HCT116 (cell line): ENCODE measurements around the gene NCKAP5. TPM values are rescaled to one million over a fixed set of nuclear protein-coding genes. Genes with fewer than 3 reads are reported as not detected.

ENCODE experiments used
- ATAC-seq: fragments of 200-7000 bp; cut with Tn5 transposase; 2 replicates; pipeline ENCODE4 v1.9.1; 2020; ENCODE audit warnings: mild to moderate bottlenecking, moderate library complexity
- BruUV-seq: library from RNA; stranded (reverse); fragments of 400-500 nt; replicated peaks from 2 replicates; lab custom pipeline; 2021; lab: Mats Ljungman, UMichigan
- CTCF ChIA-PET: fragments of 300-600 bp; sonication (Branson Sonifier 250); formaldehyde crosslinking; loops from one replicate; lab custom pipeline; 2021; ENCODE audit warnings: antibody characterized with exemption; lab: Charles Lee
- POLR2A ChIA-PET: fragments of 300-600, 350-600 bp; sonication (Branson Sonifier 250); formaldehyde crosslinking; loops from one replicate; lab custom pipeline; 2021; ENCODE audit warnings: antibody characterized with exemption; lab: Charles Lee
- RAD21 ChIA-PET, 2 experiments: fragments of 300-600 bp; sonication (Branson Sonifier 250); formaldehyde crosslinking; loops; one replicate each; lab custom pipeline; 2023; ENCODE audit warnings: low total read pairs in 2 of 2; ENCODE audit not compliant: uncharacterized antibody in 2 of 2, unreplicated experiment in 2 of 2, low non-redundant PET in 1 of 2; lab: Charles Lee
- DNase-seq: peaks from one replicate; pipeline ENCODE4 v3.0.0-alpha.2; 2010; ENCODE audit warnings: low read depth, low spot score
- H2AFZ ChIP-seq: fragments of 200-600 bp; shearing (Covaris generic), sonication (generic); 2 replicates; pipeline ENCODE4 v1.6.1; 2017; ENCODE audit warnings: low read depth, mixed run types, mixed read lengths, antibody characterized with exemption, low read length; ENCODE audit not compliant: poor library complexity, severe bottlenecking
- H3K27ac ChIP-seq: 2 replicates; pipeline ENCODE4 v1.5.1; 2012; ENCODE audit warnings: low read depth, low read length
- H3K27me3 ChIP-seq: fragments of 200-600 bp; sonication (generic); 2 replicates; pipeline ENCODE4 v1.6.1; 2016; ENCODE audit warnings: mixed run types, low read length, mixed read lengths; ENCODE audit not compliant: insufficient read depth
- H3K36me3 ChIP-seq, 2 experiments: fragments of 200-500 bp in 1 of 2; fragments of 200-600 bp in 1 of 2; sonication (Bioruptor generic) in 1 of 2; sonication (generic) in 1 of 2; 2 replicates each; pipeline versions ENCODE4 v1.5.1 to v1.6.1; 2014 to 2016; ENCODE audit warnings: low read length in 2 of 2, inconsistent platforms in 1 of 2, mixed read lengths in 1 of 2, mixed run types in 1 of 2; ENCODE audit not compliant: insufficient read depth in 2 of 2, control insufficient read depth in 1 of 2
- H3K4me1 ChIP-seq, 2 experiments: fragments of 200-600 bp in 1 of 2; sonication (generic) in 1 of 2; 2 replicates each; pipeline versions ENCODE4 v1.5.1 to v1.6.1; 2012 to 2017; ENCODE audit warnings: low read length in 2 of 2, inconsistent platforms in 1 of 2, mild to moderate bottlenecking in 1 of 2, mixed read lengths in 1 of 2, mixed run types in 1 of 2, moderate library complexity in 1 of 2; ENCODE audit not compliant: insufficient read depth in 2 of 2, control insufficient read depth in 1 of 2
- H3K4me2 ChIP-seq: fragments of 200-600 bp; sonication (generic); 2 replicates; pipeline ENCODE4 v1.6.1; 2017; ENCODE audit warnings: mixed run types, low read length, mixed read lengths
- H3K4me3 ChIP-seq, 2 experiments: fragments of 200-600 bp in 1 of 2; sonication (generic) in 1 of 2; replicated peaks in 1 of 2; 2 replicates each; pipeline ENCODE4 v1.5.1; 2011 to 2016; ENCODE audit warnings: low read length in 2 of 2, control low read depth in 1 of 2, low read depth in 1 of 2, mild to moderate bottlenecking in 1 of 2, mixed read lengths in 1 of 2, mixed run types in 1 of 2
- H3K79me2 ChIP-seq: fragments of 200-600 bp; sonication (generic); 2 replicates; pipeline ENCODE4 v1.6.1; 2017; ENCODE audit warnings: mild to moderate bottlenecking, mixed run types, low read length, moderate library complexity, mixed read lengths; ENCODE audit not compliant: insufficient read depth
- H3K9ac ChIP-seq: fragments of 200-600 bp; sonication (generic); 2 replicates; pipeline ENCODE4 v1.6.1; 2016; ENCODE audit warnings: low read length, mixed read lengths
- H3K9me2 ChIP-seq: fragments of 200-600 bp; sonication (generic), shearing (Covaris generic); 2 replicates; pipeline ENCODE4 v1.6.1; 2017; ENCODE audit warnings: mixed run types, mild to moderate bottlenecking, moderate library complexity; ENCODE audit not compliant: insufficient read depth
- H3K9me3 ChIP-seq, 2 experiments: fragments of 200-500 bp in 1 of 2; fragments of 200-600 bp in 1 of 2; sonication (Bioruptor generic) in 1 of 2; sonication (generic) in 1 of 2; 2 replicates each; pipeline ENCODE4 v1.6.1; 2014 to 2017; ENCODE audit warnings: low read length in 2 of 2, mixed read lengths in 2 of 2, inconsistent platforms in 1 of 2, low read depth in 1 of 2, mild to moderate bottlenecking in 1 of 2, mixed run types in 1 of 2, moderate library complexity in 1 of 2; ENCODE audit not compliant: control insufficient read depth in 1 of 2, insufficient read depth in 1 of 2
- H4K20me1 ChIP-seq: fragments of 200-600 bp; sonication (generic), shearing (Covaris generic); 2 replicates; pipeline ENCODE4 v1.6.1; 2017; ENCODE audit warnings: mixed run types, mild to moderate bottlenecking, moderate library complexity; ENCODE audit not compliant: insufficient read depth
- ATF3 ChIP-seq: IDR thresholded peaks from 2 replicates; pipeline ENCODE4 v1.6.1; 2012
- CBX3 ChIP-seq: IDR thresholded peaks from 2 replicates; pipeline ENCODE4 v1.6.1; 2012; ENCODE audit warnings: low read depth
- CEBPB ChIP-seq: IDR thresholded peaks from 2 replicates; pipeline ENCODE4 v1.6.1; 2012; ENCODE audit warnings: low read depth
- EGR1 ChIP-seq: IDR thresholded peaks from 2 replicates; pipeline ENCODE4 v1.6.1; 2012; ENCODE audit warnings: low read depth
- EZH2 ChIP-seq: fragments of 200-600 bp; sonication (generic); IDR thresholded peaks from 2 replicates; pipeline ENCODE4 v1.6.1; 2017; ENCODE audit warnings: antibody characterized with exemption, mixed run types
- FOSL1 ChIP-seq: IDR thresholded peaks from 2 replicates; pipeline ENCODE4 v1.6.1; 2012; ENCODE audit warnings: low read depth
- RAD21 ChIP-seq: IDR thresholded peaks from 2 replicates; pipeline ENCODE4 v1.6.1; 2012; ENCODE audit warnings: low read depth, mild to moderate bottlenecking
- REST ChIP-seq: IDR thresholded peaks from 2 replicates; pipeline ENCODE4 v1.6.1; 2012; ENCODE audit warnings: low read depth
- SP1 ChIP-seq: IDR thresholded peaks from 2 replicates; pipeline ENCODE4 v1.6.1; 2012; ENCODE audit warnings: low read depth
- SRF ChIP-seq: IDR thresholded peaks from 2 replicates; pipeline ENCODE4 v1.6.1; 2012; ENCODE audit warnings: low read depth
- TCF7L2 ChIP-seq: IDR thresholded peaks from 2 replicates; pipeline ENCODE4 v1.7.0; 2011; ENCODE audit warnings: borderline replicate concordance, inconsistent platforms; ENCODE audit not compliant: insufficient read depth, insufficient read length; ENCODE audit errors: extremely low read depth
- YY1 ChIP-seq: IDR thresholded peaks from 2 replicates; pipeline ENCODE4 v1.6.1; 2011; ENCODE audit warnings: low read length, low read depth, moderate library complexity, mild to moderate bottlenecking; ENCODE audit not compliant: insufficient replicate concordance; ENCODE audit errors: extremely low read depth
- ZFX ChIP-seq: fragments of 450-650 bp; IDR thresholded peaks from 2 replicates; pipeline ENCODE4 v1.6.1; 2017
- ZNF274 ChIP-seq: fragments of 200-500 bp; sonication (Bioruptor generic); IDR thresholded peaks from 2 replicates; pipeline ENCODE4 v1.6.1; 2014; ENCODE audit warnings: mild to moderate bottlenecking, low read depth, low read length, inconsistent platforms
- intact Hi-C: fragments of 100-400 bp; cut with micrococcal nuclease; formaldehyde crosslinking; loops from 2 replicates; pipeline ENCODE4 v1.10.0; 2022
- total RNA-seq: library from RNA; stranded (reverse); gene quantifications from one replicate; pipeline ENCODE4 v1.2.1, GENCODE V29; 2021; ENCODE audit not compliant: unreplicated experiment
- TF ChIP-seq, protein P1 (sequence below), 3 experiments: fragments of 200-600 bp in 1 of 3; sonication (generic) in 1 of 3; IDR thresholded peaks in 2 of 3; conservative IDR thresholded peaks in 1 of 3; 2 replicates each; pipeline ENCODE4 v1.5.1; 2012 to 2017; ENCODE audit warnings: low read depth in 2 of 3, low read length in 2 of 3, antibody characterized with exemption in 1 of 3, borderline replicate concordance in 1 of 3, control low read depth in 1 of 3, mild to moderate bottlenecking in 1 of 3, mixed read lengths in 1 of 3, mixed run types in 1 of 3, moderate library complexity in 1 of 3; ENCODE audit not compliant: insufficient read depth in 1 of 3
- TF ChIP-seq, protein P2 (sequence below): IDR thresholded peaks from 2 replicates; pipeline ENCODE4 v1.6.1; 2012

Gene NCKAP5
- total RNA-seq, 1 experiment from 2014 or later = 0.30 TPM

DNA sequence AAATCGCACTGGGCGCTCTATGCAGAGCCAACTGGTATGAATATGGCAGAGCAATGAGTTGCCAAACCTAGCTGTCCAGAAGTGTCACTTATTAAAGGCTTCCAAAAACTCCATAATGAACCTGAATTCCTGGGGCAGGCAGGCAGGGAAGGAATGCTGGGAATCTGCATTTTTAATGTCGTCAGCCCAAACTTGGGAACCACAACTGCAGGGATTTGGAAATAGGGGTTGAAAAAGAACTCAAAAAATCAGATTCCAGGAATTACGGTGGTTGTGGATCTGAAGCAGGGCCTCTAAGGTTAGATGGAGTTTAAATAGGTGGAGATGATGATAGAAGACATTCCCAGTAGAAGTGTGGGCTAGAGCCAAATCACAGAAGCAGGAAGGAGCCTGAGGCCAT, 15.0 kb downstream of the NCKAP5 start:
- H3K36me3 ChIP-seq = no peaks in the 10 kb centered on the region
- POLR2A ChIA-PET = no interaction called here
- H3K27me3 ChIP-seq = peaks cover 6% of the 10 kb centered on the region; the same call in 1 of the 2 replicates
- RAD21 ChIA-PET = no interaction called here
- no peak overlapping the region for H3K9ac ChIP-seq
- H3K4me1 ChIP-seq = no peaks in the 10 kb centered on the region
- H3K79me2 ChIP-seq = no peaks in the 10 kb centered on the region
- DNase-seq = no peak
- H3K4me3 ChIP-seq = no peak overlapping the region
- ATAC-seq = no peak
- no peak for TF ChIP-seq ZFX
- TF ChIP-seq FOSL1 = no peak
- TF ChIP-seq CBX3 = no peak
- no peak for TF ChIP-seq ZNF274
- TF ChIP-seq RAD21 = no peak
- no peak overlapping the region for H2AFZ ChIP-seq
- no peak overlapping the region for H3K4me2 ChIP-seq
- CTCF ChIA-PET = no interaction called here
- no peaks in the 10 kb centered on the region for H3K9me2 ChIP-seq
- no peaks in the 10 kb centered on the region for H3K9me3 ChIP-seq
- no TSS peak for BruUV-seq
- H4K20me1 ChIP-seq = no peaks in the 10 kb centered on the region
- H3K27ac ChIP-seq = no peak overlapping the region
- intact Hi-C loops = no loop called here

- Histone ChIP-seq H3K4me1 (no peaks in the 10 kb centered on the region), H3K9ac (no peak overlapping the region), H3K27me3 (peaks cover 3% of the 10 kb centered on the region; the same call in 1 of the 2 replicates), H3K9me3 (no peaks in the 10 kb centered on the region), H3K9me2 (no peaks in the 10 kb centered on the region), H2AFZ (no peak overlapping the region), H3K27ac (no peak overlapping the region), H3K4me3 (no peak overlapping the region), H3K79me2 (no peaks in the 10 kb centered on the region), H4K20me1 (no peaks in the 10 kb centered on the region), H3K36me3 (no peaks in the 10 kb centered on the region), H3K4me2 (no peak overlapping the region)
- TF ChIP-seq EZH2 (no peak), ATF3 (no peak), CBX3 (no peak), EGR1 (no peak), YY1 (no peak), SP1 (no peak), SRF (no peak), CEBPB (no peak), TCF7L2 (no peak), REST (no peak), ZNF274 (no peak)
- TF ChIP-seq, protein P1, sequence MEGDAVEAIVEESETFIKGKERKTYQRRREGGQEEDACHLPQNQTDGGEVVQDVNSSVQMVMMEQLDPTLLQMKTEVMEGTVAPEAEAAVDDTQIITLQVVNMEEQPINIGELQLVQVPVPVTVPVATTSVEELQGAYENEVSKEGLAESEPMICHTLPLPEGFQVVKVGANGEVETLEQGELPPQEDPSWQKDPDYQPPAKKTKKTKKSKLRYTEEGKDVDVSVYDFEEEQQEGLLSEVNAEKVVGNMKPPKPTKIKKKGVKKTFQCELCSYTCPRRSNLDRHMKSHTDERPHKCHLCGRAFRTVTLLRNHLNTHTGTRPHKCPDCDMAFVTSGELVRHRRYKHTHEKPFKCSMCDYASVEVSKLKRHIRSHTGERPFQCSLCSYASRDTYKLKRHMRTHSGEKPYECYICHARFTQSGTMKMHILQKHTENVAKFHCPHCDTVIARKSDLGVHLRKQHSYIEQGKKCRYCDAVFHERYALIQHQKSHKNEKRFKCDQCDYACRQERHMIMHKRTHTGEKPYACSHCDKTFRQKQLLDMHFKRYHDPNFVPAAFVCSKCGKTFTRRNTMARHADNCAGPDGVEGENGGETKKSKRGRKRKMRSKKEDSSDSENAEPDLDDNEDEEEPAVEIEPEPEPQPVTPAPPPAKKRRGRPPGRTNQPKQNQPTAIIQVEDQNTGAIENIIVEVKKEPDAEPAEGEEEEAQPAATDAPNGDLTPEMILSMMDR (IDR thresholded peaks at IDR 0.05 in 2 of 3, conservative IDR thresholded peaks at IDR 0.05 in 1 of 3; ENCODE audit: borderline replicate concordance in 1 of 3, insufficient read depth in 1 of 3, low read depth in 2 of 3, low read length in 2 of 3) = no peak
- TF ChIP-seq, protein P2, sequence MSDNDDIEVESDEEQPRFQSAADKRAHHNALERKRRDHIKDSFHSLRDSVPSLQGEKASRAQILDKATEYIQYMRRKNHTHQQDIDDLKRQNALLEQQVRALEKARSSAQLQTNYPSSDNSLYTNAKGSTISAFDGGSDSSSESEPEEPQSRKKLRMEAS = no peak
- intact Hi-C loops = no loop called here
- CTCF ChIA-PET = no interaction called here
- POLR2A ChIA-PET = no interaction called here
- BruUV-seq = no TSS peak
- RAD21 ChIA-PET = no interaction called here
- no peak for ATAC-seq
- no peak for DNase-seq
Observed at GRCh38 chr2:133552821-133553220, 15.4 kb downstream of the NCKAP5 start.
